Neural crest cell (in vitro differentiated cells): ENCODE results near the gene EFNA4. TPM values are rescaled to one million over a fixed set of nuclear protein-coding genes. Genes with fewer than 3 reads are reported as not detected.
"Not testable (repeated sequence)": the region's sequence is repeated elsewhere in the genome, so short reads cannot be mapped to it uniquely, and the experiment has no call there.

Source experiments
- DNase-seq: peaks from one replicate; pipeline ENCODE4 v3.0.0; 2021; ENCODE audit warnings: low read depth, mixed read lengths, low spot score
- H3K27ac Mint-ChIP-seq: one replicate; pipeline ENCODE4 v1.8.0; 2021; ENCODE audit warnings: mild to moderate bottlenecking, mixed read lengths; ENCODE audit not compliant: unreplicated experiment
- H3K27me3 Mint-ChIP-seq: 2 replicates; pipeline ENCODE4 v1.8.0; 2021; ENCODE audit warnings: low read depth, mild to moderate bottlenecking, mixed read lengths
- H3K36me3 Mint-ChIP-seq: 2 replicates; pipeline ENCODE4 v1.8.0; 2021; ENCODE audit warnings: low read depth, mild to moderate bottlenecking, mixed read lengths
- H3K4me1 Mint-ChIP-seq: 2 replicates; pipeline ENCODE4 v1.8.0; 2021; ENCODE audit warnings: mixed read lengths
- H3K4me3 Mint-ChIP-seq: one replicate; pipeline ENCODE4 v1.8.0; 2021; ENCODE audit warnings: mild to moderate bottlenecking, mixed read lengths
- H3K9me3 Mint-ChIP-seq: 2 replicates; pipeline ENCODE4 v1.8.0; 2021; ENCODE audit warnings: mixed read lengths
- CTCF ChIP-seq: fragments of 200-600 bp; sonication (generic); conservative IDR thresholded peaks from 2 replicates; pipeline ENCODE4 v1.5.0; 2021; ENCODE audit warnings: antibody characterized with exemption, mild to moderate bottlenecking
- total RNA-seq: library from RNA; stranded (reverse); gene quantifications from 2 replicates; pipeline ENCODE4 v1.2.1, GENCODE V29; 2021

EFNA4 gene
- total RNA-seq, 1 donor from 2014 or later, result 28.5 TPM

DNA sequence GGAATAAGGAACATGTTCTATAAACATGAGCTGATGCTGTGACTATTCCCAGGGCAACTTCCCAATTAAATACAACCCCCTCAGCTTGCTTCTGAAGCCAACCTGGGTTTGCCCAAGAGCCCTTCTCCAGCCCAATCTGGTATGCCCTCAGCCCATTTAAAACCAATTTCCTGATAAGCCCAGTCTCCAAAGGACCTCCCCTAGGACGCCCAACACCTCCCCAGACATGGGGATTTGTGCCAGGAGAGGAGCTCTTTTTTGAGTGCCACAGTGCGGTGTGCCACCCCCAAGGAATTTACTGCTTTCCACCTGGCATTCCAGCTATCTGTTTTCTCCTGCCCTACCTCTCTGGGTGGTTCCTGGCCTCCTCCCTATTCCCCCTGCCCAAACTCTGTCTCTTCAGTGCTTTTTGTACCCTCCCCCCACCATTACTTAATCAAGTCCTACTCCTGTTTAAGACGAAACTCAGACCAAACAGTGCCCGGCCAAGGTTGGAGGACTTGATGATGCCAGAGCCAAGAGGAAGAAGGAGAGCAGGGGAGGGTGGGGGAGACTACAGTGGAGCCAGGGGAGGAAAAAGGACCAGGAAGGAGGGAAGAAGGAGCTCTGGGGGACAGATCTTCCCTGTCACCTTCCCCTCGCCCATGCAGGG, 52.7 kb downstream of the EFNA4 start:
- Mint-ChIP-seq H3K27me3 (peaks cover 48% of the 10 kb centered on the region), H3K27ac (no peak overlapping the region), H3K4me3 (no peak overlapping the region), H3K36me3 (no peaks in the 10 kb centered on the region), H3K4me1 (no peaks in the 10 kb centered on the region), H3K9me3 (no peaks in the 10 kb centered on the region)
- TF ChIP-seq CTCF, result no peak
- DNase-seq, result no peak

GRCh38 chr1:155117610-155118009, 54.1 kb downstream of the EFNA4 start:
- no peak for TF ChIP-seq CTCF
- Mint-ChIP-seq H3K36me3 (no peaks in the 10 kb centered on the region), H3K27ac (no peak overlapping the region), H3K27me3 (peaks cover 55% of the 10 kb centered on the region), H3K4me1 (no peaks in the 10 kb centered on the region), H3K9me3 (no peaks in the 10 kb centered on the region), H3K4me3 (no peak overlapping the region)
- DNase-seq, result no peak

GRCh38 chr1:155118090-155118489, 54.5 kb downstream of the EFNA4 start:
- H3K27me3 Mint-ChIP-seq, result peaks cover 60% of the 10 kb centered on the region
- H3K4me3 Mint-ChIP-seq, H3K36me3 Mint-ChIP-seq, H3K9me3 Mint-ChIP-seq, H3K4me1 Mint-ChIP-seq, DNase-seq, H3K27ac Mint-ChIP-seq: not testable (repeated sequence)

Other genes with a start within 250 kb of the EFNA4 start
- gene KCNN3, start 193.5 kb upstream of the EFNA4 start, total RNA-seq, result 0.84 and 1.1 TPM in 2 replicates
- 33.8 and 37.0 TPM in 2 replicates for gene PMVK, start 127.0 kb upstream of the EFNA4 start, total RNA-seq
- gene PBXIP1, start 107.6 kb upstream of the EFNA4 start, total RNA-seq, result 17.1 and 18.5 TPM in 2 replicates
- gene PYGO2, start 102.0 kb upstream of the EFNA4 start, total RNA-seq, result 63.3 and 65.1 TPM in 2 replicates
- 90.3 and 92.9 TPM in 2 replicates for gene SHC1, start 93.0 kb upstream of the EFNA4 start, total RNA-seq
- 211 and 217 TPM in 2 replicates for gene CKS1B, start 89.1 kb upstream of the EFNA4 start, total RNA-seq
- 76.3 and 81.9 TPM in 2 replicates for gene FLAD1, start 80.4 kb upstream of the EFNA4 start, total RNA-seq
- gene LENEP, start 70.2 kb upstream of the EFNA4 start, total RNA-seq, result 1.9 and 2.5 TPM in 2 replicates
- gene ZBTB7B, start 60.9 kb upstream of the EFNA4 start, total RNA-seq, result 5.9 and 6.9 TPM in 2 replicates
- 1.3 and 3.4 TPM in 2 replicates for gene DCST2, start 30.0 kb upstream of the EFNA4 start, total RNA-seq
- gene DCST1, start 29.9 kb upstream of the EFNA4 start, total RNA-seq, result not detected in 2 replicates
- gene ADAM15, start 12.4 kb upstream of the EFNA4 start, total RNA-seq, result 82.2 and 85.1 TPM in 2 replicates
- 5.6 and 6.6 TPM in 2 replicates for gene EFNA3, start 15.1 kb downstream of the EFNA4 start, total RNA-seq
- 0.50 and 0.77 TPM in 2 replicates for gene EFNA1, start 64.1 kb downstream of the EFNA4 start, total RNA-seq
- gene SLC50A1, start 72.1 kb downstream of the EFNA4 start, total RNA-seq, result 23.2 and 25.1 TPM in 2 replicates
- gene DPM3, start 76.8 kb downstream of the EFNA4 start, total RNA-seq, result 77.7 and 80.0 TPM in 2 replicates
- 125 and 152 TPM in 2 replicates for gene KRTCAP2, start 109.6 kb downstream of the EFNA4 start, total RNA-seq
- gene TRIM46, start 110.1 kb downstream of the EFNA4 start, total RNA-seq, result 9.8 and 10.0 TPM in 2 replicates
- 21.4 TPM in 2 replicates for gene THBS3, start 144.2 kb downstream of the EFNA4 start, total RNA-seq
- gene MTX1, start 145.0 kb downstream of the EFNA4 start, total RNA-seq, result 36.0 and 38.3 TPM in 2 replicates
- 93.1 and 94.3 TPM in 2 replicates for gene ENTREP3, start 191.7 kb downstream of the EFNA4 start, total RNA-seq
- 68.9 and 75.3 TPM in 2 replicates for gene SCAMP3, start 198.6 kb downstream of the EFNA4 start, total RNA-seq
- 101 and 104 TPM in 2 replicates for gene CLK2, start 209.8 kb downstream of the EFNA4 start, total RNA-seq
- 20.8 and 22.4 TPM in 2 replicates for gene HCN3, start 213.7 kb downstream of the EFNA4 start, total RNA-seq
- gene PKLR, start 237.7 kb downstream of the EFNA4 start, total RNA-seq, result not detected in 2 replicates
- 665 and 693 TPM in 2 replicates for gene FDPS, start 245.1 kb downstream of the EFNA4 start, total RNA-seq